Hepatocyte (in vitro differentiated cells): ENCODE results near the gene SPAG5. TPM values are rescaled to one million over a fixed set of nuclear protein-coding genes. Genes with fewer than 3 reads are reported as not detected.

Experiments
- DNase-seq: peaks from one replicate; pipeline ENCODE4 v3.0.0-alpha.2; 2016; ENCODE audit warnings: low spot score
- H2AFZ ChIP-seq: fragments of 200-600 bp; sonication (generic); 2 replicates; pipeline ENCODE4 v1.6.0; 2016; ENCODE audit warnings: antibody characterized with exemption, mild to moderate bottlenecking
- H3K27ac ChIP-seq: fragments of 200-600 bp; sonication (generic); 2 replicates; pipeline ENCODE4 v1.5.1; 2016; ENCODE audit warnings: mild to moderate bottlenecking
- H3K27me3 ChIP-seq: fragments of 200-600 bp; sonication (generic); 2 replicates; pipeline ENCODE4 v1.6.1; 2016
- H3K36me3 ChIP-seq: fragments of 200-600 bp; sonication (generic); replicated peaks from 2 replicates; pipeline ENCODE4 v1.5.1; 2016; ENCODE audit warnings: low read depth; ENCODE audit not compliant: insufficient read depth
- H3K4me1 ChIP-seq: fragments of 200-600 bp; sonication (generic); 2 replicates; pipeline ENCODE4 v1.5.1; 2016; ENCODE audit warnings: mild to moderate bottlenecking, moderate library complexity; ENCODE audit not compliant: insufficient read depth
- H3K4me2 ChIP-seq: fragments of 200-600 bp; sonication (generic); 2 replicates; pipeline ENCODE4 v1.6.0; 2016
- H3K4me3 ChIP-seq: fragments of 200-600 bp; sonication (generic); 2 replicates; pipeline ENCODE4 v1.5.1; 2016; ENCODE audit warnings: mild to moderate bottlenecking
- H3K79me2 ChIP-seq: fragments of 200-600 bp; sonication (generic); 2 replicates; pipeline ENCODE4 v1.6.0; 2017; ENCODE audit warnings: mild to moderate bottlenecking
- H3K9me2 ChIP-seq: fragments of 200-600 bp; sonication (generic); replicated peaks from 2 replicates; pipeline ENCODE4 v1.6.0; 2017; ENCODE audit warnings: mild to moderate bottlenecking; ENCODE audit not compliant: insufficient read depth
- H3K9me3 ChIP-seq: fragments of 200-600 bp; sonication (generic); 2 replicates; pipeline ENCODE4 v1.5.1; 2016; ENCODE audit warnings: low read depth, mild to moderate bottlenecking
- H4K20me1 ChIP-seq: fragments of 200-600 bp; sonication (generic); 2 replicates; pipeline ENCODE4 v1.6.0; 2016; ENCODE audit warnings: mild to moderate bottlenecking; ENCODE audit not compliant: insufficient read depth, poor library complexity, severe bottlenecking
- CTCF ChIP-seq: fragments of 200-600 bp; sonication (generic); IDR thresholded peaks from 2 replicates; pipeline ENCODE4 v1.5.1; 2016; ENCODE audit warnings: antibody characterized with exemption, mild to moderate bottlenecking; ENCODE audit not compliant: poor library complexity
- EZH2 ChIP-seq: fragments of 200-600 bp; sonication (generic); IDR thresholded peaks from 2 replicates; pipeline ENCODE4 v1.6.1; 2016; ENCODE audit warnings: antibody characterized with exemption, mild to moderate bottlenecking, borderline replicate concordance
- EZH2phosphoT487 ChIP-seq: fragments of 200-600 bp; sonication (generic); IDR thresholded peaks from one replicate; pipeline ENCODE4 v1.6.1; 2018; ENCODE audit warnings: antibody characterized with exemption, mild to moderate bottlenecking, low read depth, moderate library complexity; ENCODE audit not compliant: unreplicated experiment, severe bottlenecking
- WGBS: methylation state at CpG from one replicate; pipeline ENCODE4 v1.1.6; 2016; ENCODE audit warnings: low lambda C conversion rate; ENCODE audit errors: missing lambda C conversion rate; 5-methylcytosine and 5-hydroxymethylcytosine counted together
- polyA plus RNA-seq: library from polyadenylated mRNA; unstranded; fragments of >200 nt; fragmentation: Nextera tagmentation; extraction: Ambion mirVana; gene quantifications from 2 replicates; pipeline ENCODE4 v1.2.1, GENCODE V29; 2016
- total RNA-seq: library from RNA; depleted of rRNA; stranded (reverse); fragments of >200 nt; gene quantifications from 2 replicates; pipeline ENCODE4 v1.2.3, GENCODE V29; 2014

Gene SPAG5
- total and polyA plus RNA-seq, 2 experiments from 2014 or later: 13.9 to 17.9 TPM

DNA sequence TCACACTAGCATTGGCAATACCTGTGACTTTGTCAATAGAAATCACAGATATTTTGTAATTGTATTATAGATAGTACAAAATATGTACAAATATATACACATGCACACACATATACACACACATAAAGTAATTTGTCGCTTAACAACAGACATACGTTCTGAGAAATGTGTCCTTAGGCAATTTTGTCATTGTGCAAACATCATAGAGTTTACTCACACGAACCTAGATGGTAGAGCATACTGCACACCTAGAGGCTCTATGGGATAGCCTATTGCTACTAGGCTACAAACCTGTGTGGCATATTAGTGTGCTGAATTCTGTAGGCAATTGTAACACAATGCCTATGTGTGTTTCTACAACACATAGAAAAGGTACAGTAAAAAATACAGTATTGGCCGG, 57.4 kb downstream of the SPAG5 start:
- no peaks in the 10 kb centered on the region for H4K20me1 ChIP-seq
- H3K9me2 ChIP-seq: no peaks in the 10 kb centered on the region
- DNase-seq: no peak
- H3K9me3 ChIP-seq: no peaks in the 10 kb centered on the region
- no peak overlapping the region for H2AFZ ChIP-seq
- no peaks in the 10 kb centered on the region for H3K27me3 ChIP-seq
- no peak overlapping the region for H3K4me3 ChIP-seq
- no peaks in the 10 kb centered on the region for H3K36me3 ChIP-seq
- TF ChIP-seq CTCF (no peak), EZH2 (no peak), EZH2phosphoT487 (no peak)
- H3K79me2 ChIP-seq: no peaks in the 10 kb centered on the region
- H3K4me2 ChIP-seq: no peak overlapping the region
- H3K27ac ChIP-seq: no peak overlapping the region
- H3K4me1 ChIP-seq: no peaks in the 10 kb centered on the region
- whole genome bisulfite sequencing: 77% methylated on average over 4 of the region's 4 CpGs

GRCh38 chr17:28540231-28540630, 58.6 kb downstream of the SPAG5 start:
- no peak overlapping the region for H3K4me2 ChIP-seq
- H2AFZ ChIP-seq: no peak overlapping the region
- H3K27ac ChIP-seq: no peak overlapping the region
- H3K9me2 ChIP-seq: no peaks in the 10 kb centered on the region
- no peaks in the 10 kb centered on the region for H3K4me1 ChIP-seq
- H3K27me3 ChIP-seq: no peaks in the 10 kb centered on the region
- TF ChIP-seq EZH2phosphoT487 (no peak), EZH2 (no peak), CTCF (no peak)
- no peaks in the 10 kb centered on the region for H3K36me3 ChIP-seq
- H3K9me3 ChIP-seq: no peaks in the 10 kb centered on the region
- H3K4me3 ChIP-seq: no peak overlapping the region
- H4K20me1 ChIP-seq: no peaks in the 10 kb centered on the region
- no peaks in the 10 kb centered on the region for H3K79me2 ChIP-seq
- no peak for DNase-seq
- WGBS: 89% methylated on average over 4 of the region's 4 CpGs

- no peak for DNase-seq
- Histone ChIP-seq H3K4me1 (no peaks in the 10 kb centered on the region), H3K4me2 (no peak overlapping the region), H3K36me3 (no peaks in the 10 kb centered on the region), H4K20me1 (no peaks in the 10 kb centered on the region), H3K9me3 (no peaks in the 10 kb centered on the region), H3K4me3 (no peak overlapping the region), H3K79me2 (no peaks in the 10 kb centered on the region), H2AFZ (no peak overlapping the region), H3K27ac (no peak overlapping the region), H3K27me3 (no peaks in the 10 kb centered on the region), H3K9me2 (no peaks in the 10 kb centered on the region)
- no peak for TF ChIP-seq EZH2phosphoT487
- no peak for TF ChIP-seq EZH2
- TF ChIP-seq CTCF: no peak
- 93% methylated on average over 14 of the region's 14 CpGs for WGBS
Observed at GRCh38 chr17:28538296-28538895, 60.4 kb downstream of the SPAG5 start.

DNA sequence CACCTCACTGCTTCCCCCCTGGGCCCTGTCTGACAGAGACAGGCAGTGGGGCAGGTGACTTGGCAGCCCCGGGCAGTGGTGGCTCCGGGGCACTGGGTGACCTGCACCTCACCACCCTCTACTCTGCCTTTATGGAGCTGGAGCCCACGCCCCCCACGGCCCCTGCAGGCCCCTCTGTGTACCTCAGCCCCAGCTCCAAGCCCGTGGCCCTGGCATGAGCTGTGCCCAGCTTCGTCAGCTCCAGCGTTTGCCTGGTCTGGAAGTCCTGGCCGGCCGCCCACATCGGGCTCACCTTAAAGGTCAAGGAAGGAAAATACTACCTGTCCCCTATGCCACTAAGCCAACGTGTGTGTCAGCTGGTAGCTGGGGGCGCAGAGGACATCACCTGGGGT, 61.6 kb downstream of the SPAG5 start:
- TF ChIP-seq EZH2phosphoT487 (no peak), EZH2 (no peak), CTCF (no peak)
- Histone ChIP-seq H2AFZ (no peak overlapping the region), H4K20me1 (no peaks in the 10 kb centered on the region), H3K27ac (no peak overlapping the region), H3K36me3 (no peaks in the 10 kb centered on the region), H3K4me3 (no peak overlapping the region), H3K9me2 (no peaks in the 10 kb centered on the region), H3K9me3 (no peaks in the 10 kb centered on the region), H3K4me1 (no peaks in the 10 kb centered on the region), H3K27me3 (no peaks in the 10 kb centered on the region), H3K79me2 (no peaks in the 10 kb centered on the region), H3K4me2 (no peak overlapping the region)
- no peak for DNase-seq
- WGBS: 92% methylated on average over 11 of the region's 12 CpGs
